H9 (cell line): Measurements from ENCODE around the gene EHMT2. TPM values are rescaled to one million over a fixed set of nuclear protein-coding genes. Genes with fewer than 3 reads are reported as not detected.

Experiments used
- DNase-seq: peaks from one replicate; pipeline ENCODE4 v3.0.0-alpha.2; 2017
- H2AFZ ChIP-seq: one replicate; pipeline ENCODE4 v1.6.1; 2013; ENCODE audit warnings: mild to moderate bottlenecking, low read length, control low read depth, moderate library complexity
- H2AK5ac ChIP-seq: 2 replicates; pipeline ENCODE4 v1.6.1; 2013; ENCODE audit warnings: low read length, control low read depth, mixed read lengths; ENCODE audit not compliant: insufficient read length
- H2BK120ac ChIP-seq: one replicate; pipeline ENCODE4 v1.6.1; 2013; ENCODE audit warnings: low read depth, mild to moderate bottlenecking, low read length, control low read depth, inconsistent platforms; ENCODE audit not compliant: poor library complexity, severe bottlenecking
- H2BK12ac ChIP-seq: 2 replicates; pipeline ENCODE4 v1.6.1; 2013; ENCODE audit warnings: low read length, control low read depth, mixed read lengths, low read depth; ENCODE audit not compliant: insufficient read length
- H2BK15ac ChIP-seq: 2 replicates; pipeline ENCODE4 v1.6.1; 2013; ENCODE audit warnings: low read depth, low read length, control low read depth
- H2BK20ac ChIP-seq: one replicate; pipeline ENCODE4 v1.6.1; 2013; ENCODE audit warnings: low read depth, mild to moderate bottlenecking, low read length, control low read depth, inconsistent platforms; ENCODE audit not compliant: poor library complexity, severe bottlenecking
- H2BK5ac ChIP-seq: 2 replicates; pipeline ENCODE4 v1.6.1; 2013; ENCODE audit warnings: low read length, control low read depth, mixed read lengths; ENCODE audit not compliant: insufficient read length
- H3K14ac ChIP-seq: 2 replicates; pipeline ENCODE4 v1.6.1; 2013; ENCODE audit warnings: low read length, control low read depth; ENCODE audit not compliant: insufficient read depth
- H3K18ac ChIP-seq: 2 replicates; pipeline ENCODE4 v1.6.1; 2013; ENCODE audit warnings: low read depth, mild to moderate bottlenecking, mixed read lengths, low read length, control low read depth; ENCODE audit not compliant: insufficient read length
- H3K23ac ChIP-seq: 2 replicates; pipeline ENCODE4 v1.6.1; 2013; ENCODE audit warnings: low read length, control low read depth, mixed read lengths, low read depth; ENCODE audit not compliant: insufficient read length
- H3K23me2 ChIP-seq: 2 replicates; pipeline ENCODE4 v1.6.1; 2013; ENCODE audit warnings: low read depth, mild to moderate bottlenecking, mixed read lengths, low read length, control low read depth; ENCODE audit not compliant: insufficient read length, poor library complexity, severe bottlenecking
- H3K27ac ChIP-seq: 2 replicates; pipeline ENCODE4 v1.5.1; 2013; ENCODE audit warnings: low read length, control low read depth, mixed read lengths, low read depth; ENCODE audit not compliant: insufficient read length
- H3K27me3 ChIP-seq: 2 replicates; pipeline ENCODE4 v1.6.1; 2013; ENCODE audit warnings: low read length, control low read depth, inconsistent platforms; ENCODE audit not compliant: insufficient read depth
- H3K4ac ChIP-seq: 2 replicates; pipeline ENCODE4 v1.6.1; 2013; ENCODE audit warnings: low read depth, mild to moderate bottlenecking, control low read depth, inconsistent platforms, low read length, moderate library complexity
- H3K4me1 ChIP-seq: 2 replicates; pipeline ENCODE4 v1.6.1; 2013; ENCODE audit warnings: low read length, control low read depth, inconsistent platforms; ENCODE audit not compliant: insufficient read depth
- H3K4me2 ChIP-seq: 2 replicates; pipeline ENCODE4 v1.6.1; 2013; ENCODE audit warnings: low read length, control low read depth, mixed read lengths; ENCODE audit not compliant: insufficient read length, insufficient read depth
- H3K56ac ChIP-seq: 2 replicates; pipeline ENCODE4 v1.6.1; 2013; ENCODE audit warnings: low read depth, mild to moderate bottlenecking, mixed read lengths, low read length, control low read depth; ENCODE audit not compliant: insufficient read length
- H3K79me1 ChIP-seq: 2 replicates; pipeline ENCODE4 v1.6.1; 2013; ENCODE audit warnings: low read depth, mild to moderate bottlenecking, moderate library complexity, low read length, control low read depth, inconsistent platforms; ENCODE audit not compliant: insufficient read depth, poor library complexity, severe bottlenecking
- H3K79me2 ChIP-seq: 2 replicates; pipeline ENCODE4 v1.6.1; 2013; ENCODE audit warnings: low read length, control low read depth, inconsistent platforms; ENCODE audit not compliant: insufficient read depth
- H3K9ac ChIP-seq: 2 replicates; pipeline ENCODE4 v1.6.1; 2013; ENCODE audit warnings: low read length, control low read depth, mixed read lengths; ENCODE audit not compliant: insufficient read length; ENCODE audit errors: extremely low read depth
- H3K9me3 ChIP-seq: one replicate; pipeline ENCODE4 v1.6.1; 2013; ENCODE audit warnings: low read depth, low read length, inconsistent platforms; ENCODE audit not compliant: control insufficient read depth
- H3T11ph ChIP-seq: one replicate; pipeline ENCODE4 v1.6.1; 2013; ENCODE audit warnings: mild to moderate bottlenecking, low read length, control low read depth, inconsistent platforms
- H4K20me1 ChIP-seq: one replicate; pipeline ENCODE4 v1.6.1; 2013; ENCODE audit not compliant: control insufficient read depth, insufficient read length, insufficient read depth
- H4K5ac ChIP-seq: 2 replicates; pipeline ENCODE4 v1.6.1; 2013; ENCODE audit warnings: low read depth, mild to moderate bottlenecking, mixed read lengths, low read length, control low read depth; ENCODE audit not compliant: insufficient read length
- H4K8ac ChIP-seq: replicated peaks from 2 replicates; pipeline ENCODE4 v1.6.1; 2013; ENCODE audit warnings: low read length, control low read depth, mixed read lengths, low read depth; ENCODE audit not compliant: insufficient read length
- H4K91ac ChIP-seq: 2 replicates; pipeline ENCODE4 v1.6.1; 2013; ENCODE audit warnings: low read depth, mild to moderate bottlenecking, moderate library complexity, mixed read lengths, low read length, control low read depth; ENCODE audit not compliant: insufficient read length
- H3K27ac Mint-ChIP-seq, 3 experiments: 2 replicates in 2 of 3; 3 replicates in 1 of 3; pipeline ENCODE4 v1.8.0; 2020 to 2021; ENCODE audit warnings: mixed read lengths in 3 of 3, mild to moderate bottlenecking in 1 of 3, moderate library complexity in 1 of 3
- H3K27me3 Mint-ChIP-seq: 2 replicates; pipeline ENCODE4 v1.8.0; 2021; ENCODE audit warnings: low read depth, mild to moderate bottlenecking, moderate library complexity, mixed read lengths
- H3K36me3 Mint-ChIP-seq, 3 experiments: 2 replicates in 2 of 3; 3 replicates in 1 of 3; pipeline ENCODE4 v1.8.0; 2020 to 2021; ENCODE audit warnings: low read depth in 3 of 3, mixed read lengths in 3 of 3; ENCODE audit not compliant: insufficient read depth in 1 of 3
- H3K4me1 Mint-ChIP-seq, 2 experiments: 2 replicates each; pipeline ENCODE4 v1.8.0; 2020; ENCODE audit warnings: mixed read lengths in 2 of 2
- H3K4me3 Mint-ChIP-seq, 2 experiments: 2 replicates in 1 of 2; 3 replicates in 1 of 2; pipeline ENCODE4 v1.8.0; 2020 to 2021; ENCODE audit warnings: mild to moderate bottlenecking in 2 of 2, mixed read lengths in 2 of 2, moderate library complexity in 1 of 2
- H3K9me3 Mint-ChIP-seq, 2 experiments: 2 replicates in 1 of 2; 3 replicates in 1 of 2; pipeline ENCODE4 v1.8.0; 2020; ENCODE audit warnings: mild to moderate bottlenecking in 2 of 2, mixed read lengths in 2 of 2, moderate library complexity in 1 of 2
- WGBS: extraction: QIAGEN DNeasy Blood & Tissue Kit; methylation state at CpG from one replicate; pipeline ENCODE4 v1.1.7; 2013; ENCODE audit warnings: missing lambda C conversion rate, low lambda C conversion rate, mixed read lengths; ENCODE audit not compliant: insufficient read length; ENCODE audit errors: extremely low coverage; 5-methylcytosine and 5-hydroxymethylcytosine counted together
- total RNA-seq: library from RNA; stranded (reverse); gene quantifications from 2 replicates; pipeline ENCODE4 v1.2.1, GENCODE V29; 2021
- TF ChIP-seq, protein P1 (sequence below): fragments of 200-600 bp; sonication (generic); conservative IDR thresholded peaks from 3 replicates; pipeline ENCODE4 v1.8.0; 2021; ENCODE audit warnings: antibody characterized with exemption, mild to moderate bottlenecking

EHMT2 gene
- total RNA-seq, 1 experiment from 2014 or later, result 124 TPM

DNA sequence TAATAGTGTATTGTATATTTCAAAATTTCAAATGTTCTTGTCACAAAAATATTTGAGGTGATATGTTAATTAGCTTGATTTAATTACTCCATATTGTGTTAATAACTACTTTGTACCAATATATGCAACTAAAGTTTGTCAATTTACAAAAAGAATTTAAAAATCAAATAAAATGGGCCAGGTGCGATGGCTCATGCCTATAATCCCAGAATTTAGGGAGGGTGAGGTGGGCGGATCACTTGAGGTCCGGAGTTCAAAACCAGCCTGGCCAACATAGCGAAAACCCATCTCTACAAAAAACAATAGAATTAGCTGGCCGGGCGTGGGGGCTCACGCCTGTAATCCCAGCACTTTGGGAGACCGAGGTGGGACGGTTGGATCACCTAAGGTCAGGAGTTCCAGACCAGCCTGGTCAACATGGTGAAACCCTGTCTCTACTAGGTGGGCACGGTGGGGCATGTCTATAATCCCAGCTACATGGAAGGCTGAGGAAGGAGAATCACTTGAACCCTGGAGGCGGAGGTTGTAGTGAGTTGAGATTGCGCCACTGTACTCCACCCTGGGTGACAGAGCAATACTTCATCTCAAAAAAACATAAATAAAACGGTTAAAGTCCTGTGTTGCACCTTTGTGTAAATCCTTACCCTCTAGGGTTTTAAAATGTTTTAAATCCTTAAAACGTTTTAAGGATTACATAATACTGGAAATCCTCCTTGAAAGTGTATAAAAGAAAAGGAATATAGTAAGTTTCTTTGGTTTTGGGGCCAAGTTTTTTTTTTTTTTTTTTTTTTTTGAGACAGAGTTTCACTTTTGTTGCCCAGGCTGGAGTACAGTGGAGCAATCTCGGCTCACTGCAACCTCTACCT lies 65.9 kb downstream of the EHMT2 start:
- DNase-seq, result no peak
- Mint-ChIP-seq H3K27ac (no peak overlapping the region; a peak in 1 of 7 replicates), H3K9me3 (peaks cover 0 to 6% of the 10 kb centered on the region in 2 experiments; a peak in 2 of 5 replicates), H3K36me3 (peaks cover 16 to 19% (median 17%) of the 10 kb centered on the region in 3 experiments), H3K4me3 (peak overlapping the region; percentile 79 to 88), H3K27me3 (peaks cover 4% of the 10 kb centered on the region), H3K4me1 (peaks cover 18 to 23% of the 10 kb centered on the region in 2 experiments)
- no peak overlapping the region for H2BK5ac ChIP-seq
- peaks cover 30% of the 10 kb centered on the region for H3K23me2 ChIP-seq
- H2BK15ac ChIP-seq, result no peak overlapping the region
- H3K4me2 ChIP-seq, result peak overlapping the region; percentile 61
- H2BK20ac ChIP-seq, result no peak overlapping the region
- H3K14ac ChIP-seq, result no peak overlapping the region
- H3K18ac ChIP-seq, result no peak overlapping the region
- H3K27ac ChIP-seq, result no peak overlapping the region
- no peak overlapping the region for H3T11ph ChIP-seq
- H4K5ac ChIP-seq, result no peak overlapping the region
- H3K79me1 ChIP-seq, result peaks cover under 1% of the 10 kb centered on the region
- no peak overlapping the region for H3K4ac ChIP-seq
- peaks cover 17% of the 10 kb centered on the region; the same call in 1 of the 2 replicates for H3K79me2 ChIP-seq
- no peak overlapping the region for H2AFZ ChIP-seq
- no peak overlapping the region for H3K9ac ChIP-seq
- H2BK120ac ChIP-seq, result no peak overlapping the region
- no peaks in the 10 kb centered on the region for H3K4me1 ChIP-seq
- H4K8ac ChIP-seq, result no peak overlapping the region
- no peaks in the 10 kb centered on the region for H3K9me3 ChIP-seq
- H2BK12ac ChIP-seq, result no peak overlapping the region
- no CpG with 5 or more reads among the region's 15 CpGs for WGBS
- no peak overlapping the region for H2AK5ac ChIP-seq
- H4K91ac ChIP-seq, result no peak overlapping the region
- no peak overlapping the region for H3K23ac ChIP-seq
- H3K56ac ChIP-seq, result no peak overlapping the region
- H3K27me3 ChIP-seq, result no peaks in the 10 kb centered on the region
- H4K20me1 ChIP-seq, result no peaks in the 10 kb centered on the region
- TF ChIP-seq, protein P1, sequence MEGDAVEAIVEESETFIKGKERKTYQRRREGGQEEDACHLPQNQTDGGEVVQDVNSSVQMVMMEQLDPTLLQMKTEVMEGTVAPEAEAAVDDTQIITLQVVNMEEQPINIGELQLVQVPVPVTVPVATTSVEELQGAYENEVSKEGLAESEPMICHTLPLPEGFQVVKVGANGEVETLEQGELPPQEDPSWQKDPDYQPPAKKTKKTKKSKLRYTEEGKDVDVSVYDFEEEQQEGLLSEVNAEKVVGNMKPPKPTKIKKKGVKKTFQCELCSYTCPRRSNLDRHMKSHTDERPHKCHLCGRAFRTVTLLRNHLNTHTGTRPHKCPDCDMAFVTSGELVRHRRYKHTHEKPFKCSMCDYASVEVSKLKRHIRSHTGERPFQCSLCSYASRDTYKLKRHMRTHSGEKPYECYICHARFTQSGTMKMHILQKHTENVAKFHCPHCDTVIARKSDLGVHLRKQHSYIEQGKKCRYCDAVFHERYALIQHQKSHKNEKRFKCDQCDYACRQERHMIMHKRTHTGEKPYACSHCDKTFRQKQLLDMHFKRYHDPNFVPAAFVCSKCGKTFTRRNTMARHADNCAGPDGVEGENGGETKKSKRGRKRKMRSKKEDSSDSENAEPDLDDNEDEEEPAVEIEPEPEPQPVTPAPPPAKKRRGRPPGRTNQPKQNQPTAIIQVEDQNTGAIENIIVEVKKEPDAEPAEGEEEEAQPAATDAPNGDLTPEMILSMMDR, result no peak
